GM18868 (cell line): ENCODE results near the gene IL11RA.

Experiments
- ATAC-seq: cut with Tn5 transposase; IDR thresholded peaks from one replicate; pipeline ENCODE4 v1.9.1; 2021; ENCODE audit warnings: mild to moderate bottlenecking, moderate library complexity; ENCODE audit not compliant: unreplicated experiment

Gene IL11RA

GRCh38 chr9:34652602-34653000 is 616 bp downstream of the IL11RA start:
- no peak for ATAC-seq

- no peak for ATAC-seq
Measured at GRCh38 chr9:34653151-34654072, 1.4 kb downstream of the IL11RA start.

- no peak for ATAC-seq
Measured at GRCh38 chr9:34654323-34655051, 2.5 kb downstream of the IL11RA start.

- ATAC-seq: no peak
Measured at GRCh38 chr9:34655394-34655793, 3.4 kb downstream of the IL11RA start.

- ATAC-seq: no peak
Measured at GRCh38 chr9:34656992-34657391, 5.0 kb downstream of the IL11RA start.

- ATAC-seq: no peak
Measured at GRCh38 chr9:34658461-34658860, 6.5 kb downstream of the IL11RA start.

- no peak for ATAC-seq
Measured at GRCh38 chr9:34659592-34660253, 7.7 kb downstream of the IL11RA start.

GRCh38 chr9:34662526-34663302 is 10.7 kb downstream of the IL11RA start, which contains the start of gene CCL27:
CCL27 (minus strand) TSS chr9:34662657; CDS start chr9:34662633, 24 bp downstream.
- no peak for ATAC-seq

GRCh38 chr9:34663303-34663605 is 11.3 kb downstream of the IL11RA start:
- ATAC-seq: no peak

GRCh38 chr9:34664281-34665066 is 12.5 kb downstream of the IL11RA start:
- ATAC-seq: peak; percentile 49

- ATAC-seq: peak; percentile 18
Measured at GRCh38 chr9:34665067-34665380, 13.0 kb downstream of the IL11RA start.

- peak; percentile 75 for ATAC-seq
Measured at GRCh38 chr9:34665381-34666250, 13.6 kb downstream of the IL11RA start.

- ATAC-seq: no peak
Measured at GRCh38 chr9:34669809-34670562, 18.0 kb downstream of the IL11RA start.

- ATAC-seq: no peak
Measured at GRCh38 chr9:34671307-34671706, 19.3 kb downstream of the IL11RA start.

- no peak for ATAC-seq
Measured at GRCh38 chr9:34674440-34674839, 22.5 kb downstream of the IL11RA start.

GRCh38 chr9:34675048-34675714 is 23.2 kb downstream of the IL11RA start:
- no peak for ATAC-seq

GRCh38 chr9:34675869-34676268 is 23.9 kb downstream of the IL11RA start:
- ATAC-seq: no peak

GRCh38 chr9:34684145-34684544 is 32.2 kb downstream of the IL11RA start:
- ATAC-seq: no peak
